Hepatocyte (in vitro differentiated cells): ENCODE measurements around the gene CAPN7. TPM values are rescaled to one million over a fixed set of nuclear protein-coding genes. Genes with fewer than 3 reads are reported as not detected.
A peak's percentile ranks its signal among the peaks of the same experiment; 100 is the strongest.

Source experiments
- DNase-seq: peaks from one replicate; pipeline ENCODE4 v3.0.0-alpha.2; 2016; ENCODE audit warnings: low spot score
- H2AFZ ChIP-seq: fragments of 200-600 bp; sonication (generic); 2 replicates; pipeline ENCODE4 v1.6.0; 2016; ENCODE audit warnings: antibody characterized with exemption, mild to moderate bottlenecking
- H3K27ac ChIP-seq: fragments of 200-600 bp; sonication (generic); 2 replicates; pipeline ENCODE4 v1.5.1; 2016; ENCODE audit warnings: mild to moderate bottlenecking
- H3K27me3 ChIP-seq: fragments of 200-600 bp; sonication (generic); 2 replicates; pipeline ENCODE4 v1.6.1; 2016
- H3K36me3 ChIP-seq: fragments of 200-600 bp; sonication (generic); replicated peaks from 2 replicates; pipeline ENCODE4 v1.5.1; 2016; ENCODE audit warnings: low read depth; ENCODE audit not compliant: insufficient read depth
- H3K4me1 ChIP-seq: fragments of 200-600 bp; sonication (generic); 2 replicates; pipeline ENCODE4 v1.5.1; 2016; ENCODE audit warnings: mild to moderate bottlenecking, moderate library complexity; ENCODE audit not compliant: insufficient read depth
- H3K4me2 ChIP-seq: fragments of 200-600 bp; sonication (generic); 2 replicates; pipeline ENCODE4 v1.6.0; 2016
- H3K4me3 ChIP-seq: fragments of 200-600 bp; sonication (generic); 2 replicates; pipeline ENCODE4 v1.5.1; 2016; ENCODE audit warnings: mild to moderate bottlenecking
- H3K79me2 ChIP-seq: fragments of 200-600 bp; sonication (generic); 2 replicates; pipeline ENCODE4 v1.6.0; 2017; ENCODE audit warnings: mild to moderate bottlenecking
- H3K9me2 ChIP-seq: fragments of 200-600 bp; sonication (generic); replicated peaks from 2 replicates; pipeline ENCODE4 v1.6.0; 2017; ENCODE audit warnings: mild to moderate bottlenecking; ENCODE audit not compliant: insufficient read depth
- H3K9me3 ChIP-seq: fragments of 200-600 bp; sonication (generic); 2 replicates; pipeline ENCODE4 v1.5.1; 2016; ENCODE audit warnings: low read depth, mild to moderate bottlenecking
- H4K20me1 ChIP-seq: fragments of 200-600 bp; sonication (generic); 2 replicates; pipeline ENCODE4 v1.6.0; 2016; ENCODE audit warnings: mild to moderate bottlenecking; ENCODE audit not compliant: insufficient read depth, poor library complexity, severe bottlenecking
- EZH2 ChIP-seq: fragments of 200-600 bp; sonication (generic); IDR thresholded peaks from 2 replicates; pipeline ENCODE4 v1.6.1; 2016; ENCODE audit warnings: antibody characterized with exemption, mild to moderate bottlenecking, borderline replicate concordance
- EZH2phosphoT487 ChIP-seq: fragments of 200-600 bp; sonication (generic); IDR thresholded peaks from one replicate; pipeline ENCODE4 v1.6.1; 2018; ENCODE audit warnings: antibody characterized with exemption, mild to moderate bottlenecking, low read depth, moderate library complexity; ENCODE audit not compliant: unreplicated experiment, severe bottlenecking
- WGBS: methylation state at CpG from one replicate; pipeline ENCODE4 v1.1.6; 2016; ENCODE audit warnings: low lambda C conversion rate; ENCODE audit errors: missing lambda C conversion rate; 5-methylcytosine and 5-hydroxymethylcytosine counted together
- polyA plus RNA-seq: library from polyadenylated mRNA; unstranded; fragments of >200 nt; fragmentation: Nextera tagmentation; extraction: Ambion mirVana; gene quantifications from 2 replicates; pipeline ENCODE4 v1.2.1, GENCODE V29; 2016
- total RNA-seq: library from RNA; depleted of rRNA; stranded (reverse); fragments of >200 nt; gene quantifications from 2 replicates; pipeline ENCODE4 v1.2.3, GENCODE V29; 2014
- TF ChIP-seq, protein P1 (sequence below): fragments of 200-600 bp; sonication (generic); IDR thresholded peaks from 2 replicates; pipeline ENCODE4 v1.5.1; 2016; ENCODE audit warnings: antibody characterized with exemption, mild to moderate bottlenecking; ENCODE audit not compliant: poor library complexity

The CAPN7 gene
- total and polyA plus RNA-seq, 2 experiments from 2014 or later, result 21.6 to 60.3 TPM

DNA sequence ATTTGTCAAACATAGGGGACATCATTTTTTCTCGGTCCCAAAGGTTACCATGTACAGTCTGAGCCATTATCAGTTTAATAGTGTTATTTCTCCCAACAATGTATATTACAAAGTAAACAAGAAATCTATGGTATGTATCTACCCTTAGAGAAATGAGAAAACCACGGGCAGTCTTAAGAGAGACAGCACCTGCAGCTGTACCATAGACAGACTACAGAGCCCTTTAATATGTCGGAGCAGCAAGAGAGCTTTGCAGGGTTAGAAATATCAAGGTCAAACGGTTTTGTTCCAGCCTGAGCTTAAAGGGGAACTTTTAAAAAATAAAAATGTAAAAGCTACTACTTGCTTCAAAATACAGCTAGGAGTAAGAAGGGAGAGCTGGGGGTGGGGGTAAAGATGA is 73.2 kb downstream of the CAPN7 start:
- Histone ChIP-seq H4K20me1 (no peaks in the 10 kb centered on the region), H3K36me3 (no peaks in the 10 kb centered on the region), H2AFZ (no peak overlapping the region), H3K4me2 (no peak overlapping the region), H3K79me2 (peaks cover 26% of the 10 kb centered on the region), H3K9me3 (no peaks in the 10 kb centered on the region), H3K27ac (no peak overlapping the region), H3K4me1 (no peaks in the 10 kb centered on the region), H3K4me3 (no peak overlapping the region), H3K27me3 (no peaks in the 10 kb centered on the region), H3K9me2 (no peaks in the 10 kb centered on the region)
- TF ChIP-seq EZH2 (no peak), EZH2phosphoT487 (no peak)
- TF ChIP-seq, protein P1, sequence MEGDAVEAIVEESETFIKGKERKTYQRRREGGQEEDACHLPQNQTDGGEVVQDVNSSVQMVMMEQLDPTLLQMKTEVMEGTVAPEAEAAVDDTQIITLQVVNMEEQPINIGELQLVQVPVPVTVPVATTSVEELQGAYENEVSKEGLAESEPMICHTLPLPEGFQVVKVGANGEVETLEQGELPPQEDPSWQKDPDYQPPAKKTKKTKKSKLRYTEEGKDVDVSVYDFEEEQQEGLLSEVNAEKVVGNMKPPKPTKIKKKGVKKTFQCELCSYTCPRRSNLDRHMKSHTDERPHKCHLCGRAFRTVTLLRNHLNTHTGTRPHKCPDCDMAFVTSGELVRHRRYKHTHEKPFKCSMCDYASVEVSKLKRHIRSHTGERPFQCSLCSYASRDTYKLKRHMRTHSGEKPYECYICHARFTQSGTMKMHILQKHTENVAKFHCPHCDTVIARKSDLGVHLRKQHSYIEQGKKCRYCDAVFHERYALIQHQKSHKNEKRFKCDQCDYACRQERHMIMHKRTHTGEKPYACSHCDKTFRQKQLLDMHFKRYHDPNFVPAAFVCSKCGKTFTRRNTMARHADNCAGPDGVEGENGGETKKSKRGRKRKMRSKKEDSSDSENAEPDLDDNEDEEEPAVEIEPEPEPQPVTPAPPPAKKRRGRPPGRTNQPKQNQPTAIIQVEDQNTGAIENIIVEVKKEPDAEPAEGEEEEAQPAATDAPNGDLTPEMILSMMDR, result no peak
- WGBS, result 82% methylated on average over 4 of the region's 4 CpGs
- DNase-seq, result no peak

GRCh38 chr3:15279671-15280402 is 73.8 kb downstream of the CAPN7 start:
- H3K36me3 ChIP-seq, result no peaks in the 10 kb centered on the region
- H4K20me1 ChIP-seq, result no peaks in the 10 kb centered on the region
- H3K27ac ChIP-seq, result no peak overlapping the region
- no peak for DNase-seq
- no peak overlapping the region for H3K4me3 ChIP-seq
- H3K27me3 ChIP-seq, result no peaks in the 10 kb centered on the region
- no peaks in the 10 kb centered on the region for H3K9me2 ChIP-seq
- WGBS, result 92% methylated on average over 12 of the region's 12 CpGs
- H3K9me3 ChIP-seq, result no peaks in the 10 kb centered on the region
- no peak overlapping the region for H3K4me2 ChIP-seq
- no peak for TF ChIP-seq EZH2phosphoT487
- TF ChIP-seq, protein P1, result no peak
- TF ChIP-seq EZH2, result no peak
- no peak overlapping the region for H2AFZ ChIP-seq
- H3K4me1 ChIP-seq, result no peaks in the 10 kb centered on the region
- H3K79me2 ChIP-seq, result peaks cover 26% of the 10 kb centered on the region

- TF ChIP-seq EZH2, result no peak
- TF ChIP-seq, protein P1, result no peak
- TF ChIP-seq EZH2phosphoT487, result no peak
- no peak overlapping the region for H3K4me3 ChIP-seq
- no peaks in the 10 kb centered on the region for H3K27me3 ChIP-seq
- WGBS, result 74% methylated on average over 10 of the region's 10 CpGs
- peak; percentile 55 for DNase-seq
- no peaks in the 10 kb centered on the region for H3K9me2 ChIP-seq
- no peak overlapping the region for H3K27ac ChIP-seq
- no peak overlapping the region for H2AFZ ChIP-seq
- no peaks in the 10 kb centered on the region for H3K9me3 ChIP-seq
- no peaks in the 10 kb centered on the region for H3K36me3 ChIP-seq
- H4K20me1 ChIP-seq, result no peaks in the 10 kb centered on the region
- H3K79me2 ChIP-seq, result peaks cover 26% of the 10 kb centered on the region
- H3K4me2 ChIP-seq, result no peak overlapping the region
- no peaks in the 10 kb centered on the region for H3K4me1 ChIP-seq
Measured at GRCh38 chr3:15280853-15281532, 74.9 kb downstream of the CAPN7 start.
